Measurements from ENCODE around the gene SH2D1B.

SH2D1B gene

GRCh38 chr1:162388615-162389014, 23.3 kb downstream of the SH2D1B start:
- no peak for TF ChIP-seq CTCF (IDR thresholded peaks at IDR 0.05; ENCODE audit: low read depth, low read length)
- DNase-seq (ENCODE audit: extremely low read depth, low read depth): no peak

GRCh38 chr1:162388083-162388594, 23.8 kb downstream of the SH2D1B start:
- no peak for DNase-seq (ENCODE audit: extremely low read depth, low read depth)
- no peak for TF ChIP-seq CTCF (IDR thresholded peaks at IDR 0.05; ENCODE audit: low read depth, low read length)

GRCh38 chr1:162387226-162388082, 24.5 kb downstream of the SH2D1B start:
- no peak for TF ChIP-seq CTCF (IDR thresholded peaks at IDR 0.05; ENCODE audit: low read depth, low read length)
- no peak for DNase-seq (ENCODE audit: extremely low read depth, low read depth)

GRCh38 chr1:162386292-162387225, 25.4 kb downstream of the SH2D1B start:
- TF ChIP-seq CTCF (IDR thresholded peaks at IDR 0.05; ENCODE audit: low read depth, low read length): no peak
- DNase-seq (ENCODE audit: extremely low read depth, low read depth): no peak

- no peak for TF ChIP-seq CTCF (IDR thresholded peaks at IDR 0.05; ENCODE audit: low read depth, low read length)
- no peak for DNase-seq (ENCODE audit: extremely low read depth, low read depth)
Observed at GRCh38 chr1:162385702-162386101, 26.2 kb downstream of the SH2D1B start.

GRCh38 chr1:162385280-162385623, 26.7 kb downstream of the SH2D1B start:
- no peak for TF ChIP-seq CTCF (IDR thresholded peaks at IDR 0.05; ENCODE audit: low read depth, low read length)

More at GRCh38 chr1:162385280-162385623, 26.7 kb downstream of the SH2D1B start:
- DNase-seq (ENCODE audit: extremely low read depth, low read depth): no peak

Measured in AG09319 (cell line).